IPS DF 6.9 (cell line): ENCODE data around the gene BCAS3.
"Not testable (repeated sequence)": the region's sequence is repeated elsewhere in the genome, so short reads cannot be mapped to it uniquely, and the experiment has no call there.

Experiments used
- DNase-seq: peaks from one replicate; pipeline ENCODE4 v3.0.0-alpha.2; 2013; ENCODE audit warnings: low read depth, low spot score
- H3K27ac ChIP-seq: one replicate; pipeline ENCODE4 v1.5.1; 2013; ENCODE audit warnings: low read length, control low read depth
- H3K27me3 ChIP-seq: 2 replicates; pipeline ENCODE4 v1.6.1; 2013; ENCODE audit warnings: mild to moderate bottlenecking, low read length; ENCODE audit not compliant: control insufficient read depth, insufficient read depth
- H3K36me3 ChIP-seq: 2 replicates; pipeline ENCODE4 v1.6.1; 2013; ENCODE audit warnings: low read length; ENCODE audit not compliant: control insufficient read depth, insufficient read depth
- H3K4me1 ChIP-seq: 2 replicates; pipeline ENCODE4 v1.6.1; 2013; ENCODE audit warnings: low read length; ENCODE audit not compliant: control insufficient read depth, insufficient read depth
- H3K4me3 ChIP-seq: 2 replicates; pipeline ENCODE4 v1.5.1; 2013; ENCODE audit warnings: mild to moderate bottlenecking, low read length
- H3K9me3 ChIP-seq: 2 replicates; pipeline ENCODE4 v1.6.1; 2013; ENCODE audit warnings: low read length, inconsistent platforms; ENCODE audit not compliant: control insufficient read depth, insufficient read depth
- WGBS: extraction: QIAGEN DNeasy Blood & Tissue Kit; methylation state at CpG from one replicate; pipeline ENCODE4 v1.1.7; 2013; ENCODE audit warnings: mixed read lengths, missing lambda C conversion rate; ENCODE audit not compliant: insufficient read length, insufficient coverage; 5-methylcytosine and 5-hydroxymethylcytosine counted together

BCAS3 gene

DNA sequence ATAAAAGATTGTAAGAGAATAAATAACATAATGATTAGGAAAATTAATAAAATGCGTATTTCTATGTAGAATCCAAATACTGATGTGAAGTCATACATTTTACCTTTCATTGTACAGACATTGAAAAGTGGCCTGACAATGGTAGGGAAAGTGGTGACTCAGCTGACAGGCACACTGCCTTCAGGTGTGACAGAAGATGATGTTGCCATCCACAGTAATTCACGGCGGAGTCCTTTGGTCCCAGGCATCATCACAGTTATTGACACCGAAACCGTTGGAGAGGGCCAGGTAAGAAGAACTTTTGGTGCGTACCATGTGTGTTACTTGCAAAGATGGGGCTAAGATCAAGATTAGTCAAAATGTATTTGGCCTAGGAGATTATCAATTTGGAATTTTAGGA lies 232.8 kb downstream of the BCAS3 start:
- H3K9me3 ChIP-seq: no peaks in the 10 kb centered on the region
- no peak overlapping the region for H3K27ac ChIP-seq
- no CpG with 5 or more reads among the region's 6 CpGs for WGBS
- H3K4me3 ChIP-seq: no peak overlapping the region
- H3K36me3 ChIP-seq: no peaks in the 10 kb centered on the region
- no peak for DNase-seq
- no peaks in the 10 kb centered on the region for H3K4me1 ChIP-seq
- no peaks in the 10 kb centered on the region for H3K27me3 ChIP-seq

DNA sequence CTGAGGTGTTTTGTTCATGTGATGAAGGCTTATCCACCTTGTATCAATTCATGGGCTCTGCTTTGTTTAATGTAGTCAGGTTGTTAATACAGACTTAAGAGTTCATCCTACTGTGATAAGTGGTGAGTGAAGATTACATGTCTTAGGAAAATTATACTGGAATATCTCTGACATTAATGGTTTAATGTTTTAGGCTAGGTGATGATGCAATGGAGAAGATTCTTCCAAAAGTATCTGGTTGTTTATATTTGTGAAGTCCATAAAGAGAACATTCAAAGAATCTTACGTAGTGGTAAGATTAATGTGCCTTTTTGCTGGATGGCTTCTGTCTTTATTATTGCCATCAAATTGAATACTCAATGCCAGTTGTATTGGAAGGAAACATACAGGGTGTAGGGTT lies 236.4 kb downstream of the BCAS3 start:
- no peaks in the 10 kb centered on the region for H3K27me3 ChIP-seq
- no peaks in the 10 kb centered on the region for H3K4me1 ChIP-seq
- no peaks in the 10 kb centered on the region for H3K9me3 ChIP-seq
- H3K4me3 ChIP-seq: no peak overlapping the region
- DNase-seq: no peak
- no CpG with 5 or more reads among the region's 1 CpG for WGBS
- no peaks in the 10 kb centered on the region for H3K36me3 ChIP-seq
- no peak overlapping the region for H3K27ac ChIP-seq

DNA sequence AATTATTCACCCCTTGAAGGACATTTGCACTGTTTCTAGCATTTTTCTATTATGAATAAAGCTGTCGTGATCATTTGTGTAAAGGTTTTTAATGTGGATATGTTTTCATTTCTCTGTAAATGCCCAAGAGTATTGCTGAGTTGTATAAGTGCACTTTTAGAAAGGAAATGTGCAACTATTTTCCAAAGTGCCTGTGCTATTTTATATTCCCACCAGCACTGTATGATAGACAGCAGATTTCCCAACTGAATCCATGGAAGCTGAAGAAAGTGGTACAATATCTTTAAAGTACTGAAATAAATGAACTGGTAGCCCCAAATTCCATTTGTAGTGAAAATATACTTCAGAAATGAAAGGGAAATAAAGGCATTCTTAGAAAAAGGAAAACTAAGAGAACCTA lies 238.4 kb downstream of the BCAS3 start:
- WGBS: no CpG with 5 or more reads among the region's 1 CpG

DNA sequence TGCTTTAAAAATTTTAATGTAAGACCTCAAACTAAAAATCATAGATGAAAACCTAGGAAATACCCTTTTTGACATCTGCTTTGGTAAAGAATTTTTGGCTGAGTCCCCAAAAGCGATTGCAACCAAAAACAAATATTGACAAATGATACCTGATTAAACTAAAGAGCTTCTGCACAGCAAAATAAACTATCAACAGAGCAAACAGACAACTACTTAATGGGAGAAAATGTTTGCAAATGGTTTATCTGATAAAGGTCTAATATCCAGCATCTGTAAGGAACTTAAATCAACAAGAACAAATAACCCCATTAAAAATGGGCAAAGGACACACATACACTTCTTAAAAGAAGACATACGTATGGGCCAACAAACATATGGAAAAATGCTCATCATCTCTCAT lies 242.5 kb downstream of the BCAS3 start:
- Histone ChIP-seq H3K36me3 (no peaks in the 10 kb centered on the region), H3K27ac (no peak overlapping the region), H3K27me3 (no peaks in the 10 kb centered on the region), H3K4me1 (no peaks in the 10 kb centered on the region), H3K9me3 (no peaks in the 10 kb centered on the region), H3K4me3 (no peak overlapping the region)
- WGBS: no CpG with 5 or more reads among the region's 2 CpGs
- no peak for DNase-seq

More for the DNA sequence above, 238.4 kb downstream of the BCAS3 start:
- Histone ChIP-seq H3K27ac (no peak overlapping the region), H3K36me3 (no peaks in the 10 kb centered on the region), H3K4me1 (no peaks in the 10 kb centered on the region), H3K27me3 (no peaks in the 10 kb centered on the region), H3K4me3 (no peak overlapping the region), H3K9me3 (no peaks in the 10 kb centered on the region)
- no peak for DNase-seq

DNA sequence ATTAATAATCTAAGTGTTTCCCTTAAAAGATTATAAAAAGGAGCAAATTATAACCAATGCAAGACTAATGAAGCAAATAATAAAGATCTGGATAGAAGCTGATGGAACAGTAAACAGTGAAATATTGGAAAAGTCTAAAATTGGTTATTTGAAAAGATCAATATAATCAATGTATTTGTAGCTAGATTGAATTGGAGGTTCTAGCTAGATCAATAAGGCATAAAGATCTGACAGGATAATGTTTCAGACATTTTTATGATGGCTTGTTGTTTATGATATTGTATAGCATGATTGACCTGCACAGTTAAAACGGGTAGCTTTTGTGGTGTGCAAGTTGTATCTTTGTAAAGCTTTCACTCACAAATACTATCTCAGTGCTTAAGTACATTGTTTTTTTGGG lies 245.3 kb downstream of the BCAS3 start:
- no peak for DNase-seq
- no peak overlapping the region for H3K27ac ChIP-seq
- H3K4me1 ChIP-seq: no peaks in the 10 kb centered on the region
- H3K4me3 ChIP-seq: no peak overlapping the region
- WGBS: no CpG with 5 or more reads among the region's 1 CpG
- no peaks in the 10 kb centered on the region for H3K27me3 ChIP-seq
- H3K9me3 ChIP-seq: no peaks in the 10 kb centered on the region
- no peaks in the 10 kb centered on the region for H3K36me3 ChIP-seq

DNA sequence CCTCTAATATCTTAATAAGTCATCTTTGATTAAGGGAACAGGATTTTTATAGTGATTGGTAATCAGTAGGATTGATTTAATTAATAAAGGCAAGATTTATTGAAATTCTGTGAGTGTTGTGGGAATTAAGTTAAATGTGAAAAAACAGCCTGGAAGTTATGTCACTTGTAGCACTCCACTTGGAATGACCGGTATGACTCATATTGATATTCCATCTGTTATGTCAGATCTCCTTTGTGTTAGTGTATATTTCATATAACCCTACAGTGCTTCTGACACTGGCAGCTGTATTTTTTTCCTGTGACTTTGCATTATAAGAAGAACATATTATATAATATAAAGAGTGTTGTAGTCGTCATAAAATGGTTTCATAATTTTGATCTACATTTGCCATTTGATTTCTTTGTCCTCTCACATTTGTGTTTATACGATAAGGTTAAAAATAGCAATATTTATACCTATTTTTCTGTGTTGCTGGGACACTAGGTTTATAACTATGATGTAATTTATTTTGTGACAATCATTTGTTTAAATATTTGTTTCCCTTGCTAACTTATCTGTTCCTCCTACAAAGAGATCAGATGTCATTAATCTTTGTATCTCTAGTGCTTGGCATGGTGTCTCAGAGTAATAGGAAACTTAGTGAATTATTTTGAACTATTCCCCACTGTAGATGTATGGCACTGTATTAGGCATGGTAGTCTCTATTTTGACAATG lies 249.0 kb downstream of the BCAS3 start:
- no peak for DNase-seq
- no peak overlapping the region for H3K27ac ChIP-seq
- H3K27me3 ChIP-seq: no peaks in the 10 kb centered on the region
- no peak overlapping the region for H3K4me3 ChIP-seq
- no peaks in the 10 kb centered on the region for H3K9me3 ChIP-seq
- WGBS: no CpG with 5 or more reads among the region's 3 CpGs
- H3K36me3 ChIP-seq: no peaks in the 10 kb centered on the region
- no peaks in the 10 kb centered on the region for H3K4me1 ChIP-seq

DNA sequence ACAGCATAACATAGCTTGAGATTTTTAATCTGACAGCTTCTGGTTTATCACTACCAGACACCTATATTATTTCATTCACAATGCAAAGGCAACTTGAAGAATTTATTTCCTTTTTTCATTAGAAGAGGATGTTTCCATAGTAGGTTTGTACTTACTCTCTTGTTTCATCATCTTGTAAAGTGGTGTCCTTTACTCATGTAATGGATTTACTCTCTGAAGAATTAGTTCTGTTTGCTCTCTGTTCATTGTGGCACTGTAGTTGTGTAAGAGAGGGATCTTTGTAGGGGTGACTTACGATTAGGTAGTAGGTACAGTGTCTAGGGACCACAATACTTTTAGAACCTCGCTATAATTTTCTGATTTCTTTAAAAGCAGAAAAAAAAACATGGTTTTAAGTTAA lies 256.1 kb downstream of the BCAS3 start:
- H3K27me3 ChIP-seq: no peaks in the 10 kb centered on the region
- no peaks in the 10 kb centered on the region for H3K4me1 ChIP-seq
- WGBS: no CpG with 5 or more reads among the region's 2 CpGs
- H3K4me3 ChIP-seq: no peak overlapping the region
- no peaks in the 10 kb centered on the region for H3K36me3 ChIP-seq
- H3K9me3 ChIP-seq: no peaks in the 10 kb centered on the region
- no peak for DNase-seq
- no peak overlapping the region for H3K27ac ChIP-seq

DNA sequence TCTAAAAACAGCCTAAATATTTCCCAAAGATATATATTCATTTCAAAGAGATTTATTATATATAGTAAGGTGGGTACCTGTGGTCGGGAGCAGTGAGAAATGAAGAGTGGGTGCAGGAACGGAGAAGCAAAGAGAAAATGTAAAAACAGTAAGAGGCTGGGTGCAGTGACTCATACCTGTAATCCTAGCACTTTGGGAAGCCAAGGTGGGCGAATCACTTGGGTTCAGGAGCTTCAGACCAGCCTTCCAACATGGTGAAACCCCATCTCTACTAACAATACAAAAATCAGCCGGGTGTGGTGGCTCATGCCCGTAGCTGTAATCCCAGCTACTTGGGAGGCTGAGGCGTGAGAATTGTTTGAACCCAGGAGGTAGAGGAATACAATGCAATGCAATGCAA lies 257.1 kb downstream of the BCAS3 start:
- Histone ChIP-seq H3K4me3 (no peak overlapping the region), H3K27ac (no peak overlapping the region), H3K36me3 (no peaks in the 10 kb centered on the region), H3K9me3 (no peaks in the 10 kb centered on the region), H3K4me1 (no peaks in the 10 kb centered on the region), H3K27me3 (no peaks in the 10 kb centered on the region)
- no CpG with 5 or more reads among the region's 6 CpGs for WGBS
- DNase-seq: no peak

DNA sequence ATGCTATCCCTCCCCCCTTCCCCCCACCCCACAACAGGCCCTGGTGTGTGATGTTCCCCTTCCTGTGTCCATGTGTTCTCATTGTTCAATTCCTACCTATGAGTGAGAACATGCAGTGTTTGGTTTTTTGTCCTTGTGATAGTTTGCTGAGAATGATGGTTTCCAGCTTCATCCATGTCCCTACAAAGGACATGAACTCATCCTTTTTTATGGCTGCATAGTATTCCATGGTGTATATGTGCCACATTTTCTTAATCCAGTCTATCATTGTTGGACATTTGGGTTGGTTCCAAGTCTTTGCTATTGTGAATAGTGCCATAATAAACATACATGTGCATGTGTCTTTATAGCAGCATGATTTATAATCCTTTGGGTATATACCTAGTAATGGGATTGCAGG lies 258.3 kb downstream of the BCAS3 start:
- not testable (repeated sequence) for DNase-seq, H3K4me3 ChIP-seq, H3K36me3 ChIP-seq, H3K9me3 ChIP-seq, H3K27ac ChIP-seq, H3K4me1 ChIP-seq, H3K27me3 ChIP-seq

DNA sequence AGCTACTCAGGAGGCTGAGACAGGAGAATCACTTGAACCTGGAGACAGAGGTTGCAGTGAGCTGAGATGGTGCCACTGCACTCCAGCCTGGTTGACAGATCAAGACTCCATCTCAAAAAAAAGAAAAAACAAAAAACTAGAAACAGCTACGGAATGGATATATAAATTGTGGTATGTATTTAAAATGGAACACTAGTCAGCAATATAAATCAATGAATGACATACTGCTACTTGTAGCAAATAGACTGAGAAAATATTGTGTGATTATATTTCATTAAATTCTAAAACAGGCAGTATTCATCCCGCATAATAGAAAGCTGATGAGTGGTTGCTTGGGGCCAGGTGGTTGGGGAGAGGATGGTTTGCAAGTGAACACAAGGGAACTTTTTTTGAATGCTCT lies 261.7 kb downstream of the BCAS3 start:
- Histone ChIP-seq H3K4me1 (no peaks in the 10 kb centered on the region), H3K36me3 (no peaks in the 10 kb centered on the region), H3K27ac (no peak overlapping the region), H3K4me3 (no peak overlapping the region), H3K9me3 (no peaks in the 10 kb centered on the region), H3K27me3 (no peaks in the 10 kb centered on the region)
- no CpG with 5 or more reads among the region's 2 CpGs for WGBS
- no peak for DNase-seq

DNA sequence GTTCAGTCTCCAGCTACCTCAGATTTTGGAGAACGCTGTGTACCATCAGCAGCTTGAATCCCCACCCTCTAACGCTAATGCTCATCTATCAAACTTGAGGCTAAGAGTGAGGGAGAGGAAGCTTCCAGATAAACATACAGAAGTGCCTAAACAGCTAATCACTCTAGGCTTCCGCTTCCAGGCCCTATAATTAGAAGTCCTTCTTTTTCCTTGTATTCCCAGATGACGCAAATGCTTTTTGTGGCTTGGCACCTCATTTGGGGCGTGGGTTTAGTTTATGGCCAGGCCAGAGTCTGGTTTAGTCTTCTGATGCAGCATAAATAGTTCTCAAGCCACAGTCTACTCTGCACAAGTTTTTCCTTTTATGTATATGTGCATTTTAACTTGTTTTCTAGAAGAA lies 263.4 kb downstream of the BCAS3 start:
- no peak overlapping the region for H3K27ac ChIP-seq
- no peak overlapping the region for H3K4me3 ChIP-seq
- H3K36me3 ChIP-seq: no peaks in the 10 kb centered on the region
- no CpG with 5 or more reads among the region's 5 CpGs for WGBS
- H3K9me3 ChIP-seq: no peaks in the 10 kb centered on the region
- no peak for DNase-seq
- no peaks in the 10 kb centered on the region for H3K27me3 ChIP-seq
- H3K4me1 ChIP-seq: no peaks in the 10 kb centered on the region
